Measurements from ENCODE around the gene SLC12A6.
"Not testable (repeated sequence)": the region's sequence is repeated elsewhere in the genome, so short reads cannot be mapped to it uniquely, and the experiment has no call there.

SLC12A6 gene

DNA sequence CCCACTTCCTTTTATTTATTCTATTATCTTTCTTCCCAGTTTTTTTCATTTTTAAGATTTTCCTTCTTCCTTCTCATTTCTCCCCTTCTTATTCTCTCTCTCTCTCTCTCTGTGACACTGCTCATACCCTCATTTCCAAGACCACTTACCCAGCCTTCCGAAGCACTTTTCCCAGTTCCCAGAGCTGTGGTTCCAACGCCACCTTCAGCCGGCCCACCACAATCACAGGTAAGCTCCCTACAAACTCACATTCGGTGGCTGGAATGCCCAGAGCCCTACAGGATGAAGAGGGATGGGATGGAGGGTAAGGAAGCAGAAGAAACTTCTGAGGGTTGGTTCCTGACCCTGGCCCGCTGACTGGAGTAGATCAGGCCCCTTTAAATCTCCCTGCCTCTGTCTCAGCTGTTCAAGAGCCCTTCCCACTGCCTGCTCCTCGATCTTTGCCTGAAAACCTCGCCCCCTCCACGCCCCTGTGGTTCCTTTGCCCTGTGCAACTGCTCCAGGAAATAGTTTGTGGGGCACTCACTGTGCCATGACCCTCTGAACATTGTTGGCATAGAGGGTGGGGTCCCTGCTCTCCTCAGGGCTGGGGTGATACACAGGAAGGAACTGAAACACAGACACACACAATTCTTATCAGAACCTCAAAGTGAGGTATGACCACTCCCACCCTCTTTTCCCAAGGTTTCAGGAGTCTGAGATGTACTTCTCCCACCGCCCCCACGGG lies 24.6 kb upstream of the SLC12A6 start:
- Mint-ChIP-seq H3K27ac (peak overlapping the region; percentile 90), H3K4me1 (peaks cover 27% of the 10 kb centered on the region), H3K9me3 (no peaks in the 10 kb centered on the region), H3K4me3 (no peak overlapping the region), H3K36me3 (peaks cover 88% of the 10 kb centered on the region)
- no peak for DNase-seq (ENCODE audit: low spot score in 2 of 2)
- ATAC-seq = no peak

GRCh38 chr15:34361278-34361677 lies 23.7 kb upstream of the SLC12A6 start:
- ATAC-seq (no peak), DNase-seq (ENCODE audit: low spot score in 2 of 2) (no peak)
- H3K27ac Mint-ChIP-seq = no peak overlapping the region
- peaks cover 86% of the 10 kb centered on the region for H3K36me3 Mint-ChIP-seq
- no peak overlapping the region for H3K4me3 Mint-ChIP-seq
- H3K4me1 Mint-ChIP-seq = peaks cover 26% of the 10 kb centered on the region
- H3K9me3 Mint-ChIP-seq = no peaks in the 10 kb centered on the region

DNA sequence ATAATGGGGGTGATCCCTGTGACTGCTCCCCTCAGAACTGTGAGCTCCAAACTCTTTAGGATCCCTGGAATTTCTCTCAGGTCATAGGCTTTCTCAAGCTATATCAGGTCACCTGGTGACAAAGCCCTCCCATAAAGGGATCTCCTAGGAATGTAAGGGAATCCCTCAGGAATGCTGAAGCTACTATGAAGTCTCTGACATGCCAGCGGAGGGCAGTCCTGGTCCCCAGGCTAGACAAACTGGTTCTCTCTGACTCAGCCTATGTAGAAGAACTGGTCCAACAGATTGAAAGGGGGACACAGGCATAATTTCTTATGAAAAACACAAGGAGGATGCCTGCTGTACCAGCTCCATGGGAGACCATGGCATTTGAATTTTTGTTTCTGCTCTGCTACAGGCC lies 22.7 kb upstream of the SLC12A6 start:
- Mint-ChIP-seq H3K9me3 (no peaks in the 10 kb centered on the region), H3K4me3 (no peak overlapping the region), H3K27ac (peak overlapping the region; percentile 51), H3K4me1 (peaks cover 24% of the 10 kb centered on the region), H3K36me3 (peaks cover 83% of the 10 kb centered on the region)
- ATAC-seq (no peak), DNase-seq (ENCODE audit: low spot score in 2 of 2) (no peak)

GRCh38 chr15:34359416-34359815 lies 21.8 kb upstream of the SLC12A6 start:
- peak overlapping the region; percentile 51 for H3K27ac Mint-ChIP-seq
- DNase-seq (ENCODE audit: low spot score in 2 of 2) = no peak
- no peaks in the 10 kb centered on the region for H3K9me3 Mint-ChIP-seq
- no peak overlapping the region for H3K4me3 Mint-ChIP-seq
- H3K4me1 Mint-ChIP-seq = peaks cover 17% of the 10 kb centered on the region
- peaks cover 74% of the 10 kb centered on the region for H3K36me3 Mint-ChIP-seq
- ATAC-seq = no peak

GRCh38 chr15:34358948-34359347 lies 21.4 kb upstream of the SLC12A6 start:
- H3K27ac Mint-ChIP-seq = peak overlapping the region; percentile 51
- H3K4me1 Mint-ChIP-seq = peaks cover 17% of the 10 kb centered on the region
- peaks cover 73% of the 10 kb centered on the region for H3K36me3 Mint-ChIP-seq
- H3K9me3 Mint-ChIP-seq = no peaks in the 10 kb centered on the region
- no peak for DNase-seq (ENCODE audit: low spot score in 2 of 2)
- no peak overlapping the region for H3K4me3 Mint-ChIP-seq
- ATAC-seq = no peak

- DNase-seq (ENCODE audit: low spot score in 2 of 2) (no peak), ATAC-seq (no peak)
- Mint-ChIP-seq H3K4me1 (peaks cover 17% of the 10 kb centered on the region), H3K9me3 (no peaks in the 10 kb centered on the region), H3K36me3 (peaks cover 71% of the 10 kb centered on the region), H3K27ac (peak overlapping the region; percentile 51), H3K4me3 (no peak overlapping the region)
Measured at GRCh38 chr15:34358367-34358766, 20.8 kb upstream of the SLC12A6 start.

- peaks cover 64% of the 10 kb centered on the region for H3K36me3 Mint-ChIP-seq
- peak overlapping the region; percentile 51 for H3K27ac Mint-ChIP-seq
- no peak for ATAC-seq
Measured at GRCh38 chr15:34357653-34358052, 20.1 kb upstream of the SLC12A6 start.

DNA sequence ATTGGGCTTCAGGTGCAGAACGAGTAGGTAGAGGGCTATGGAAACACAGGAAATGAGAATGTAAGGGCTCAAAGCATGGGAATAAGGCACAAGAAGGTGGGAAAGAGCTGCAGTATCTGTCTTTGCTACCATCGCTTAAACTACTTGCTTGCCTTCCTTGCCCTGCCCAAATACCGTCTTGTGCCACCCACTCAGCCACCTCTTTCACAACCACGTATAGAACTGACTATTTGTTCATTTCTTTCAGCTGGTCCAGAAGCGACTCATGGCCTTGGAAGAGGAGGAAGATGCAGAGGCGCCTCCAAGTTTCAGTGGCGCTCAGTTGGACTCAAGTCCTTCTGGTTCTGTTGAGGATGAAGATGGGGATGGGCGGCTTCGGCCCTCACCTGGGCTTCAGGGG lies 17.7 kb upstream of the SLC12A6 start:
- DNase-seq (ENCODE audit: low spot score in 2 of 2) (no peak), ATAC-seq (no peak)
- H3K4me3 Mint-ChIP-seq = no peak overlapping the region
- H3K4me1 Mint-ChIP-seq = peaks cover 10% of the 10 kb centered on the region
- peak overlapping the region; percentile 23 for H3K27ac Mint-ChIP-seq
- no peaks in the 10 kb centered on the region for H3K9me3 Mint-ChIP-seq
- peaks cover 41% of the 10 kb centered on the region for H3K36me3 Mint-ChIP-seq

More at GRCh38 chr15:34357653-34358052, 20.1 kb upstream of the SLC12A6 start:
- H3K4me1 Mint-ChIP-seq = peaks cover 11% of the 10 kb centered on the region
- no peaks in the 10 kb centered on the region for H3K9me3 Mint-ChIP-seq
- no peak overlapping the region for H3K4me3 Mint-ChIP-seq
- DNase-seq (ENCODE audit: low spot score in 2 of 2) = no peak

GRCh38 chr15:34354286-34354685 lies 16.7 kb upstream of the SLC12A6 start:
- peaks cover 31% of the 10 kb centered on the region for H3K36me3 Mint-ChIP-seq
- no peaks in the 10 kb centered on the region for H3K9me3 Mint-ChIP-seq
- ATAC-seq = no peak
- peaks cover 10% of the 10 kb centered on the region for H3K4me1 Mint-ChIP-seq
- DNase-seq (ENCODE audit: low spot score in 2 of 2) = no peak
- no peak overlapping the region for H3K27ac Mint-ChIP-seq
- H3K4me3 Mint-ChIP-seq = no peak overlapping the region

DNA sequence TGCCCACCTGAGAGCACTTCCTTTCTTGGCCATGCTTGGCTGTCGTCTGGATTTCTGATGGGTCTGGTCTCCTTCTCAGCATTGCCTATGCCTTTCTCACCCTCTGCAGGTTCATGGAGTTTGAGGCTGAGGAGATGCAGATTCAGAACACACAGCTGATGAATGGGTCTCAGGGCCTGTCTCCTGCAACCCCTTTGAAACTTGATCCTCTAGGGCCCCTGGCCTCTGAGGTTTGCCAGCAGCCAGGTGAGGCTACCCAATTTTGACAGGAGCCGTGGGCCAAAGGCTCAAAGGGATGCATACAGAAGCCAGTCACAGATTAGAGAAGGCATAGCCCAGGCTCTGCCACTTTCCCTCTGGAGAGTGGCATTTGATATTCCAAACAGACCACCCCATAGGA lies 16.0 kb upstream of the SLC12A6 start:
- H3K27ac Mint-ChIP-seq = no peak overlapping the region
- peaks cover 10% of the 10 kb centered on the region for H3K4me1 Mint-ChIP-seq
- ATAC-seq (no peak), DNase-seq (ENCODE audit: low spot score in 2 of 2) (no peak)
- no peak overlapping the region for H3K4me3 Mint-ChIP-seq
- no peaks in the 10 kb centered on the region for H3K9me3 Mint-ChIP-seq
- H3K36me3 Mint-ChIP-seq = peaks cover 25% of the 10 kb centered on the region

DNA sequence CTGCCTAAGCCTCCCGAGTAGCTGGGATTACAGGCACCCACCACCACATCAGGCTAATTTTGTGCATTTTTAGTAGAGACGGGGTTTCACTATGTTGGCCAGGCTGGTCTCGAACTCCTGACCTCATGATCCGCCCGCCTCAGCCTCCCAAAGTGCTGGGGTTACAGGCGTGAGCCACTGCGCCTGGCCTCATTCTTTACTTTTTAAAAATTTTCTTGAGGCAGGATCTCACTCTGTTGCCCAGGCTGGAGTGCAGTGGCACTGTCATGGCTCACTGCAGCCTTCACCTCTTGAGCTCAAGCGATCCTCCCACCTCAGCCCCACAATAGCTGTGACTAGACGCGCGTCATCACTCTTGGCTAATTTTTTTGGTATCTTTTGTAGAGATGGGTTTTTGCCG lies 15.4 kb upstream of the SLC12A6 start:
- peaks cover 18% of the 10 kb centered on the region for H3K36me3 Mint-ChIP-seq
- H3K4me3 Mint-ChIP-seq; H3K4me1 Mint-ChIP-seq; ATAC-seq; DNase-seq (ENCODE audit: low spot score in 2 of 2); H3K27ac Mint-ChIP-seq; H3K9me3 Mint-ChIP-seq: not testable (repeated sequence)

GRCh38 chr15:34349769-34350168 lies 12.2 kb upstream of the SLC12A6 start:
- H3K9me3 Mint-ChIP-seq = no peaks in the 10 kb centered on the region
- DNase-seq (ENCODE audit: low spot score in 2 of 2) (no peak), ATAC-seq (no peak)
- no peaks in the 10 kb centered on the region for H3K4me1 Mint-ChIP-seq
- no peak overlapping the region for H3K4me3 Mint-ChIP-seq
- H3K36me3 Mint-ChIP-seq = no peaks in the 10 kb centered on the region
- peak overlapping the region; percentile 2 for H3K27ac Mint-ChIP-seq

GRCh38 chr15:34348735-34349300 lies 11.2 kb upstream of the SLC12A6 start:
- DNase-seq (ENCODE audit: low spot score in 2 of 2) (no peak), ATAC-seq (no peak)
- H3K27ac Mint-ChIP-seq = peak overlapping the region; percentile 45
- H3K9me3 Mint-ChIP-seq = no peaks in the 10 kb centered on the region
- H3K36me3 Mint-ChIP-seq = no peaks in the 10 kb centered on the region
- no peaks in the 10 kb centered on the region for H3K4me1 Mint-ChIP-seq
- H3K4me3 Mint-ChIP-seq = no peak overlapping the region

- no peak for ATAC-seq
- no peak for DNase-seq (ENCODE audit: low spot score in 2 of 2)
- Mint-ChIP-seq H3K27ac (peak overlapping the region; percentile 45), H3K4me1 (no peaks in the 10 kb centered on the region), H3K36me3 (no peaks in the 10 kb centered on the region), H3K4me3 (no peak overlapping the region), H3K9me3 (no peaks in the 10 kb centered on the region)
Measured at GRCh38 chr15:34347951-34348638, 10.5 kb upstream of the SLC12A6 start.

GRCh38 chr15:34342737-34343575 lies 5.4 kb upstream of the SLC12A6 start, which contains the start of the genes NOP10 and NUTM1:
Gene NOP10 (minus strand): TSS chr15:34343136. CDS start chr15:34343073, 63 bp downstream.
Gene NUTM1 (plus strand): TSS chr15:34343315. CDS start chr15:34343697, 382 bp downstream.
- Mint-ChIP-seq H3K4me1 (peaks cover 12% of the 10 kb centered on the region), H3K36me3 (peaks cover 44% of the 10 kb centered on the region), H3K9me3 (no peaks in the 10 kb centered on the region), H3K4me3 (no peak within 1 kb of the TSS), H3K27ac (no peak within 1 kb of the TSS)
- peak; percentile 94 to 98 for DNase-seq (ENCODE audit: low spot score in 2 of 2)
- ATAC-seq = peak; percentile 95

Data from stimulated activated effector memory CD8-positive, alpha-beta T cell treated with anti-CD3 and anti-CD28 coated beads, Interleukin-12 subunit alpha, Interleukin-12 subunit beta, amount 100 ng/mL, for 72 hours (primary cell).